Kidney epithelial cell (primary cell): ENCODE results near the gene IP6K3. TPM values are rescaled to one million over a fixed set of nuclear protein-coding genes. Genes with fewer than 3 reads are reported as not detected.

Experiments
- DNase-seq: peaks from one replicate; pipeline ENCODE4 v3.0.0-alpha.2; 2010; ENCODE audit warnings: low read depth
- H3K27me3 ChIP-seq: 2 replicates; pipeline ENCODE4 v1.6.0; 2011; ENCODE audit warnings: low read length; ENCODE audit not compliant: control insufficient read depth, insufficient read depth
- H3K36me3 ChIP-seq: 2 replicates; pipeline ENCODE4 v1.5.1; 2011; ENCODE audit warnings: low read length; ENCODE audit not compliant: control insufficient read depth, insufficient read depth
- H3K4me3 ChIP-seq: 2 replicates; pipeline ENCODE4 v1.5.1; 2011; ENCODE audit warnings: low read depth, mild to moderate bottlenecking, control low read depth, low read length
- CTCF ChIP-seq: IDR thresholded peaks from 2 replicates; pipeline ENCODE4 v1.5.1; 2011; ENCODE audit warnings: mild to moderate bottlenecking, moderate library complexity, low read length, control low read depth, inconsistent platforms; ENCODE audit not compliant: insufficient read depth, poor library complexity, severe bottlenecking
- total RNA-seq: library from RNA; depleted of rRNA; stranded (reverse); fragments of >200 nt; gene quantifications from 2 replicates; pipeline ENCODE4 v1.2.3, GENCODE V29; 2015

Gene IP6K3
- total RNA-seq, 1 donor from 2014 or later, result 0.29 TPM

DNA sequence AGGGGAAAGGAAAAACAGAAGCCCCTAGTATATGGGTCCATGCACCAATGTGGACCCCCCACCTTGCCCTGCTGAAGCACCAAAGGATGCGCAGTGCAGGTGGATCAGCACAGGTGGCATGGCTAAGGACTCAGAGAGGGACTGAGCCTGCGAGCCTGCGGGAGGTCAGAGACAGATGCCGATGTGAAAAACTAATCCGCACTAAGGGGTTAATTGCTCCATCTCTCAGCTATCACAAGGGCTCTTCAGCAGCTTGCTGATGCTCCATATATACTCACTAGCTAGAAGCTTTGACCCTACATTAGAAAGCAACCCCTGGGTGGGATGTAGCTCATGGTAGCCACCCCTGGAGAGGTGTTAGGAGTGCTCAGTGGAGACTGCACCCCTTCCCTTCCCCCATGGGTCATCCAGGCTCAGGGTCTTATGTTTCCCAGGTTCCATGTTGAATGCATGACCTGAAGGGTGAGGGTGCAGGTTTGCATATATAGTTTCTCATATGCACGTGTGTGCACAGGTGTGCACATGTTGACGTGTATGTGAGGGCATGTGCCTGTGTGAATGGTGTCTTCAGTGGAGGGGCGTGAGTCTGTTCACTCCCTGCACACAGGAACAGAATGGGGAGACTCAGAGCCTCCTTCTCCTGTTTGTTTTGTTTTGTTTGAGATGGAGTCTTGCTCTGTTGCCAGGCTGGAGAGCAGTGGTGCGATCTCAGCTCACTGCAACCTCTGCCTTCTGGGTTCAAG lies 13.4 kb upstream of the IP6K3 start:
- no peaks in the 10 kb centered on the region for H3K36me3 ChIP-seq
- H3K27me3 ChIP-seq, result no peaks in the 10 kb centered on the region
- no peak overlapping the region for H3K4me3 ChIP-seq
- TF ChIP-seq CTCF, result no peak
- no peak for DNase-seq

DNA sequence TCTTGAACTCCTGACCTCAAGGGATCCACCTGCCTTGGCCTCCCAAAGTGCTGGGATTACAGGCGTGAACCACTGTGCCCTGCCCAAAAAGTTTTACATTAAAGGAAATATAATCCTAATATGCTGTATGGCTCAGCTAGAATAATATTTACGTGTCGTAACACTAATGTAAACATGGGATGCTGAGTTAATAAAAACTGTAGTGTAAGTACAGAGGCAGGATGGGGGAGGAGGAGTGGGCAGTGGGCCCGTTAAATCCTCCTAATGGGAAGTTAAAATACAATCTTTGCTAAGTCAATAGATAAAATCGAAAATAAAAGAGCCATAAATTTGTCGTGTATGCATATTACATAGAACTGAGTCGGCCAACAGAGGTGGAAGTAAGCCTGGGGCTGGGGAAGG lies 12.1 kb upstream of the IP6K3 start:
- DNase-seq, result no peak
- no peaks in the 10 kb centered on the region for H3K36me3 ChIP-seq
- no peak overlapping the region for H3K4me3 ChIP-seq
- TF ChIP-seq CTCF, result no peak
- no peaks in the 10 kb centered on the region for H3K27me3 ChIP-seq

DNA sequence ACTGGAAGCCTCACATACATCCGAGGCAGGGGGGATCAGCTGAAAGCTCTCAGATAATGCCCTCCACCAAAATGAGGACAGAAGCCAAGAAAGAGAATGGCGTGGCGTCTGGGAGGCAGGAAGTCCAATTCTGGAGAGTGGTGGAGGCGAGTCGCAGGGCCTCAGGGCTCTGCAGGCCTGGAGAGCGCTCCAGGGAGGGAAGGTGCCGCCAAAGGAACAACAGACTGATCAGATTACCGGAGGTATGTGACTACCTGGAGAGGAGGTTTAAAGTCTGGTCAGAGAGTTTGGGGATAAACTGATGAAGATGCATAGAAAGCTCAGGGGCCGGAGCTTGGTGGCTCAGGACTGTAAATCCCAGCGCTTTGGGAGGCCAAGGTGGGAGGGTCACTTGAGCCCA lies 11.2 kb upstream of the IP6K3 start:
- no peaks in the 10 kb centered on the region for H3K36me3 ChIP-seq
- H3K27me3 ChIP-seq, result no peaks in the 10 kb centered on the region
- no peak for DNase-seq
- no peak overlapping the region for H3K4me3 ChIP-seq
- TF ChIP-seq CTCF, result no peak

DNA sequence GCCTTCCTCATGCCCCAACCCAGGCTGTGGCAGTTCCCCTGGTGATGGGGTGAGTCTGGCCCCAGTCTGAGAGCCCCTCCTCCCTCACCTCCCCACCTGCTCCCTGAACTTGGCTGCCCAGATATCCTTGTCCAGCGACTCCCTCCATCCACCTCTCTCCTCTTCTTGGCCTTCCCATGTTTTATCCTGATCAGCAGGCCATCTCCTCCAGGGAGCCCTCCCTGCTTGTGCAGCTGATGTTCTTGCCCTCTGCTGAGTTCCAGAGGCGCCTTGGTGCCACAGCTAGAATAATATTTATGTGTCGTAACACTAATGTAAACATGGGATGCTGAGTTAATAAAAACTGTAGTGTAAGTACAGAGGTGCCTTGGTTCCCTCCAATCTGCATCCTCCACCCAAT lies 10.4 kb upstream of the IP6K3 start:
- no peak for DNase-seq
- no peaks in the 10 kb centered on the region for H3K27me3 ChIP-seq
- TF ChIP-seq CTCF, result no peak
- no peak overlapping the region for H3K4me3 ChIP-seq
- no peaks in the 10 kb centered on the region for H3K36me3 ChIP-seq

DNA sequence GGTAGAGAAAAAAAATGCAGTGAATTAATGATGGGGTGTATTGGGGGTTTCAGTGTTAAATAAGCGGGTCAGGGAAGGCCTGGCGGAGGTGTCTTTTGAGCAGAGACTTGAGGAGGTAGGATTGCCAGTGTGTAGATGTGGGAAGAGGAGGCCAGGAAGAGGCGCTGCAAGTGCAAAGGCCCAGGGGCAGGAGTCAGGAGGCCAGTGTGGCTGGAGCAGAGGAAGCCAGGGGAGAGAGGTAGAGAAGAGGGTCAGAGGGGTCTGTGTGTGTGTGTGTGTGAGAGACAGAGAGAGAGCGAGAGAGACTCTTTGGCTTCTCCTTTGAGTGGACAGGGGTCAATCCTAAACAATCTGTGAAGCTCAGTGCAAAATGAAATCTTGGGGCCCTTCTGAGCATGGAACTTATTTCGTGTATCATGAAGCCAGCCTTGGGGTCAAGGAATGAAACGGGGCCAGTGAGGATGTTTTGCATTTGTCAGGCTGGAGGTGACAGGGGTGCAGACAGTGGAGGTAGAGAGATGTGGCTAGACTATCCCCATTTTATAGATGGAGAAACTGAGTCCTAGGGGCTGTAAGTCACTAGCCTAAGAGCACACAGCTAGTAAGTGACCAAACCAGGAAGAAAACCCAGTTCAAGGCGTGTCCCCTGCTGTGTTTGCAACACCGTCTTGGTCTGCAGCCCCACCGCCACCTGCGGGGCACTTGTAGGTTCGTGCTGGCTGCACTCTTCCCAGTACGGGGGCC lies 9.7 kb upstream of the IP6K3 start:
- TF ChIP-seq CTCF, result no peak
- Histone ChIP-seq H3K36me3 (no peaks in the 10 kb centered on the region), H3K4me3 (no peak overlapping the region), H3K27me3 (no peaks in the 10 kb centered on the region)
- no peak for DNase-seq
